Measurements from ENCODE around the gene CRISPLD2.
"Not testable (repeated sequence)": the region's sequence is repeated elsewhere in the genome, so short reads cannot be mapped to it uniquely, and the experiment has no call there.

The CRISPLD2 gene

DNA sequence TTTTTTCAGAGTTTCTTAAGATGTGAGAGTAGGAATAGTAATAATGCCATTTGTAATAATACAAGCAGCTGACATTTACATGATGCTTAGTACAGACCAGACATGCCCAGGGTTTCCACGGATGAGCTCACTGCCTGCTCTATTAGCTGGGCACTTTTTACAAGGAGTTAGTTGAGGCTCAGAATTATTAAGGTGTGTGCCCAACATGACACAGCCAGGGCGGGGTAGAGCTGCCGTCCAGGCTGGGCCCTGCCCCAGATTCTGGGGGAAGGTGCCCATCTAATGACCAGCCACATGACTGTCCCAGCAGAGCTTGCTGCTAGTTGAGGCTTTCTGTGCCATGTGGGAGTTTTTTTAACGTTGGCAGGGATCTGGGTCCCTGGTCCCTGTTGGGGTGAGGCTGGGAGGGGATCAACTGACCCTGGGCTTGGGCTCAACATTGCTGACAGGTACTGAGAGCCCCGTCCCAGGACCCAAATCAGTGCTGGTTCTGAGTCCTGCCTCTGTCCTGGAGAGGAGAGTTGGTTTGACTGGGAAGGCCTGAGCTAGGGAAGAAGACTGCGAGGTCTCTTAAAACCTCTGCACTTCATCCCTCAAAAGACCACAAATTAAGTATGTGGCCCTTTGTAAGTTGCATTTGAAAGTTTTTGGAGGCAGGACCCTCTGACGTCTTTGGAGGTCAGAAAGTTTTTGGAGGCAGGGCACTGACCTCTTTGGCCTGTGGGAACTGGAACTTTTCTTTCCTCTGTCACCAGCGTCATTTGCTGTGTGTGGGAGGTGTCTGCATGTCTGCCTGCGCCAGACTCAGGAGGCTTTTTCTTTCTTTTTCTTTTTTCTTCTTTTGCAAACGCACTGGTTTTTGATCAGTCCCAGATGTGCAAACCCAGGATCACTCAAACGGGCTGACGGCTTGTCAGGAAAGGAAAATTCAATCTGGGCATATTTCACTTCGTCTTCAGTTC lies 2.2 kb downstream of the CRISPLD2 start:
- DNase-seq (ENCODE audit: low read depth) = no peak

DNA sequence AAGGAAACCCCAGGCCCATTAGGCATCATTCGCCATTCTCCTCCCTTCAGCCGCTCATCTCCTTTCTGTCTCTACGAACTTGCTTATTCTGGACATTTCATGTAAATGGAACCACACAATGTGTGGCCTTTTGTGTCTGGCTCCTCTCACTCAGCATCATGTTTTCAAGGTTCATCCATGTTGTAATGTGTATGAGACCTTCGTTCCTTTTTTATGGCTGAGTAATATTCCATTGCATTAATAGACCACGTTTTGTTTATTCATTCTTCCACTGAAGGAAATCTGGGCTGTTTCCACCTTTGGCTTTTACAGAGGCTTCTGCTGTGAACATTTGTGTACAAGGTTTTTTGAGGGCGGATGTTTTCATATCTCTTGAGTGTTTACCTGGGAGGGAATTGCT lies 3.2 kb downstream of the CRISPLD2 start:
- DNase-seq (ENCODE audit: low read depth) = no peak

DNA sequence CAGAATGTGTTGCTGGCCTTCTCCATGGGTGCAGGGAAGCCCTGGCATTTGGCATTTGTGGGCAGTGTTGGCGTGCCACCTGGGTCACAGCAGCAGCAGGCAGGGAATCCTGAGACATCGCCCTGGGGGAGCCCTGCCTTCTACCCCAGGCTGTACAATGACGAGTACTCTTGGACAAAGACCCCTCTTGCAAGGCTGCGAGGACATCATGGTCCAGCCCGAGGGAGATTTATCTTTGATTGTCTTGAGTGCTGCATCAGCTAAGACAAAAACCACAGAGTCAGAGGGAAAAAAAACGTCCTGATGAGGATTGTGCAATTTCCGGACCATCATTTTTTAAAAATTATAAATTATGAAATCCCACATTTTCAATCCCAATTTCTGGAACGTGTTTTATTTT lies 3.7 kb downstream of the CRISPLD2 start:
- DNase-seq (ENCODE audit: low read depth) = no peak

DNA sequence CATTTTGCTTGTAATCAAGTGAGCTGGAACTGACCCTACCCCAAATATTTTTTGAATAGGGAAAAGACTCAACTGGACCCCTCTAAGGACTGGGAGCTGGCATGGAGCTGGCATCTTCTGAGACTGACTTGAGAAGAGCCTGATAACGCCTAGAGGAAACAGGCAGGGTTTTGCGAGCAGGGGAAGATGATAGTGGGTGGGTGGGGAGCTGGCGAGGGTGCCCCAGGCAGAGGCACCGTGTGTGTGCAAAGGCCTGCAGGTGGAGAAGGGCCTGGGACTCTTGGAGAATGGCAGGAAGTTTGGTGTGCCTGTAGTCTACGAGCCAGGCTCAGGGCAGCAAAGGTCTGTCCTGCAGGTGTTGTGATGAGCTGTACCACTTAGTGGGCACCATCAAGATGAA lies 4.1 kb downstream of the CRISPLD2 start:
- no peak for DNase-seq (ENCODE audit: low read depth)

DNA sequence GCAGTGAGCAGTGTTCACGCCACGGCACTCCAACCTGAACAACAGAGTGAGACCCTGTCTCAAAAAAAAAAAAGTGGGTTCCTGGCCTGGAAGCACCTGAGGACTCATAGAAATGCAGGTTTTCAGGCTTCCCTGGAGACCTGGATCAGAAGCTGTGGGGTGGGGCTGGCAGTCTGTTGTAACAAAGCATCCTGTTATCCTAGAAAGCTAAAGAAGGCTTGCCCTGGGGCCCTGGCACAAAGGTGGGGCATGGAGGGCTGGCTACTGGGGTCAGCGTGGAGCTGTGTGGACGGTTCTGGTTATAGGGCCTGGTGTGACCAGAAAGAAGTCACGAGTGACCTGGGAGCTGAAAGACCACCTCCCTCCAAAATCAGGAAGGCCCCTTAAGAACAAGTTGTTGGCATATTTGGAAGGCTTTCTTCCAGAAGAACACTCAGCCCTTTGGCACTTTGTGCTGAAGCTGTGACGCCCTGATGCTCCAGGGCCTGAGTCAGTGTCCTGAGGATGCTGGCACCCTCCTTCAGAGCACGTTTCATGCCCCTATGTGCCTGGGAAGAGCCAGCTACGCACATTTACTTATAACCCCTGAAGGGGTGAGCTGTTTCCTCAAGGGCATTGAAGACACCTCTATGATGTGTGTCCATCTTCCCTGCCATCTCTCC lies 6.2 kb downstream of the CRISPLD2 start:
- DNase-seq (ENCODE audit: low read depth) = no peak

DNA sequence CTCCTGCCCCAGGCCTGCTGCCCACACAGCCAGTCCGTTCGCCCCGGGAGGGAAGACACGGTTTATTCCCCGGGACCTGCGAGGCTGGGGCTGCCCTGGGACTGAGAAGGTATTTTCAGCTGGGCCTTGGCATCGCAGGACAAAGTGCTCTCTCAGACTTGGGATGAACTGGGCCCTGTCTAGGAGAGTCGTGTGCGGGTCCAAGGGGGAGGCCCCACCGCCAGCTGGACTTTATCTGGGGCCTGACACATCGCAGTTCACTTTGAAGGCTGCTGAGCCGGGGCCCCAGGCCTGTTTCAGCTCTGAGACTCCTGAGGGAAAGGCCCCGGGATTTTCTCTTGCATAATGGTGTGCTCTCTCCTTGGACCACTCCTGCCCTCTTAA lies 6.8 kb downstream of the CRISPLD2 start:
- DNase-seq (ENCODE audit: low read depth) = no peak

DNA sequence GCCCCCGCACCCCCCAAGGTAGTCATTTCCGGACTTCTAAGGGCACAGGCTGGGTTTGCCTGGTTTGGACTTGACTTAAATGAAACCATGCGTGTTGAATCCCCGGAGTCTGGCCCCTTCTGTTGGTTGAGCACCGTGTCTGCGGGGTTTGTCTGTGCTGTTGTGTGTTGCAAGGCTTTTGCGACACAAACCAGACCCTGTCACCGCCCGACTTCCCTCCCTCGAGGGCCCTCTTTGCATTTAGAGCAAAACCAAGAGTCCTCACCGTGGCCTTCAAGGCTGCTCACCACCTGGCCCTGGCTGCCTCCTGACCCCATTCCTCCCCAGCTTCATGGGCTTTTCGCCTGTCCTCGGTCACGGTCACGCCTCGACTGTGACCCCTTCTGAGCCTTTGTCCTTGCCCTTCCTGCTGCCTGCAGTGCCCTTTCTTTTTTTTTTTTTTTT lies 7.4 kb downstream of the CRISPLD2 start:
- DNase-seq (ENCODE audit: low read depth) = no peak

DNA sequence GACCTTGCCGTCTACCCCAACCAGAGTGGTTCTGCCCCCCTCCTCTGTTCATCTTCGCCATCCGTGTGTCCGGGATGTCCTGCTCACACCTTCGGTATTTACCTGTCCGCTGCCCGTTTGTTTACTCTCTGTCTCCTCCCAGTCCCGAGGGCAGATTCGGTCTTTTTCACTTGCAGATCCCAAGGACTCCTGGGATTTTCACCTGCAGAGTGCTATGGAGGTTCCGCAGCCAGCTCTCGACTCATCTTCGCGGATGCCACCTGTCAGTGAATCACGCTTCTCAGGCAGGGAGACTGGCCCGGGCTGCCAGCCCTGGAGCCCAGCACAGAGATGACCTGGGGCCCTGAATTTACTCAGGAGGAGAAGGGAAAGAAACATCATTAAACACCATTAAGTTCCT lies 8.1 kb downstream of the CRISPLD2 start:
- no peak for DNase-seq (ENCODE audit: low read depth)

DNA sequence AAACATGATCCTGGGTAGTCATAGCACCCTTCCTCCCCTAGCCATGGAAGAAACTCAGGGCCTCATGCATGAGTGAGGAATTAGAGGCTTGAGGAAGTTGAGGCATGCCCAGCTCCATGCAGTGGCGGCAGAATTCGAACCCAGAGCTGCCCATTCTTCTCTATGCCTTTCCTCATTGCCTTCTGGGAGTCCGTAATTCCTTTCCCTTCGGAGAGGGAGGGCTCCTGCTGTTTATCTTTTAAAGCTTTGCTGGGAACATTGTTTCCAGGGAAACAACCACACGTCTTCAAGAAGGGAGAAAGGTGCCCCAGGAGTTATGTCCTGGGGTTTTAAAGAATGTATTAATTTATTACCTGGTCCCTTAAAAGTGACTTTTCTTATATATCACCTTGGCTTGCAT lies 8.5 kb downstream of the CRISPLD2 start:
- DNase-seq (ENCODE audit: low read depth) = no peak

DNA sequence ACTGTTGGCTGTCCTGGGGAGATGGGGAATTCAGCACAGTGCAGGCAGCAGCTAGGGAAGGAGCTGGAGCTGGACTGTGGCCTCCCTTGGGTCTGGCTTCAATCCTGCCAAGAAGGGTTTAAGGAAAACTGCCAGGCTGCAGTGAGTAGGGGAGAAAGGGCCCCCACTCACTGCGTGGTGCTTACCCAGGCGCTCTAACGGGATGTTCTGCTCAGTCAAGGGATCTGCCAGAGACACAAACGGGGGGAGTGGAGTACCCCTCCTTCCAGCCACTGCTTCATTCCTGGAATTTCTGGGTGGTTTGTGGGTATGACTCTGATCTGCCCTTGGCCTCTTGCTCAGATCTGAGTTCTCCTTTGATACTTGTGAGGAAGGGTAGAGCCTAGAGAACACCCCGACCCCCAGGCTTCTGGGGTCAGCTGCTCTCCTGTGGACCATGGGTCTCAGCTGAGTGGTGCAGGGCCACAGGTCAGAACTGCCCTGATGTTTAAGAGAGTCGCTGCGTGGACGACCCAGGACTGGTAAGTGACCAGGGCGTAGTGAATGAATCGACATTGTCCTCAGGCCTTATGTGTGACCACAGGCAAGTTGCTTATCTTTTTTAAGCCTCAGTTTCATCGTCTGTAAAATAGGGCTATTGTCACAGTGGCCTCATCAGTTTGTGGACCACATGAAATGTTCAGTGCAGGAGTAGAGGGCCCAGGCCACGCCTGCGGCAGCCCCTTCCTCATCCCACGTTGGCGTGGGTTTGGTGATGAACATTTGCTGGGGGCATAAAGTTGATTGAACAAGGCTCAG lies 9.6 kb downstream of the CRISPLD2 start:
- DNase-seq (ENCODE audit: low read depth) = no peak

DNA sequence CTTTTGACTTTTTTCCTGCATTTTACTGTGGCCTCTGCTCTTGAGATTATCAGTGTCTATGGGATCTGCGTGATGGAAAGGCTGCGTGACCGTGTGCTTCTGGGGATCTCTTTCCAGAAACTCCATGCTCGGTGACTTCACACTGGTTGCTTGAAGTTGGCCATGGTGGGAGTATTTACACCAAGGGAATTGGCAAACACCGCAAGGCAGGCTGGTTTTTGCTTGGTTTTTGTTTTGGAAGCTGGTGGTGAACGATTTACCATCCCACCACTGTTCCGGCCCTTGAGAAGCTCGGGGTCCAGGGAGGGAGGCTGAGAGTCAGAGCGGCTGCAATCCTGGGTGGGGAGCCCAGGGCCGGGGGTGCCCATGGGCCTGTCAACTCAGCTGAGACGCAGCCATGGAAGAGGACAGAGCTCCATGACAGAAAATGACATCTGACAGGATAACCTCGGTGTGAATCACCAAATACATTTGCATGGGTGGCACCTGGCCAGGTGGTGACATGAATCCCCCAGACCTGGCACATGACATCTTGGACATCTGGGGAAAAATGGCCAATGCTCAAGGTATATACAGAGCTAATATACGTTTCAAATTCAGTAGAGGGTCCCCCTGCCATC lies 11.1 kb downstream of the CRISPLD2 start:
- DNase-seq (ENCODE audit: low read depth) = no peak

DNA sequence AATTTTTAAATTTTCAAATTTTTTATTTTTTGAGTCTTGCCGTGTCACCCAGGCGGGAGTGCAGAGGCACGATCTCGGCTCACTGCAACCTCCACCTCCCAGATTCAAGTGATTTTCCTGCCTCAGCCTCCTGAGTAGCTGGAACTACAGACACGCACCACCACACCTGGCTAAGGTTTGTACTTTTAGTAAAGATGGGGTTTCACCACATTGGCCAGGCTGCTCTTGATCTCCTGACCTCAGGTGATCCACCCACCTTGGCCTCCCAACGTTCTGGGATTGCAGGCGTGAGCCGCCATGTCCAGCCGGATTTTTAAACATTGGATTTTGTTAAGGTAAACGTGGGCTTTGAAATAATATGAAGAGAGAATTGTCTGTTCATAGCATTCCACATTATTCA lies 11.9 kb downstream of the CRISPLD2 start:
- DNase-seq (ENCODE audit: low read depth) = not testable (repeated sequence)

DNA sequence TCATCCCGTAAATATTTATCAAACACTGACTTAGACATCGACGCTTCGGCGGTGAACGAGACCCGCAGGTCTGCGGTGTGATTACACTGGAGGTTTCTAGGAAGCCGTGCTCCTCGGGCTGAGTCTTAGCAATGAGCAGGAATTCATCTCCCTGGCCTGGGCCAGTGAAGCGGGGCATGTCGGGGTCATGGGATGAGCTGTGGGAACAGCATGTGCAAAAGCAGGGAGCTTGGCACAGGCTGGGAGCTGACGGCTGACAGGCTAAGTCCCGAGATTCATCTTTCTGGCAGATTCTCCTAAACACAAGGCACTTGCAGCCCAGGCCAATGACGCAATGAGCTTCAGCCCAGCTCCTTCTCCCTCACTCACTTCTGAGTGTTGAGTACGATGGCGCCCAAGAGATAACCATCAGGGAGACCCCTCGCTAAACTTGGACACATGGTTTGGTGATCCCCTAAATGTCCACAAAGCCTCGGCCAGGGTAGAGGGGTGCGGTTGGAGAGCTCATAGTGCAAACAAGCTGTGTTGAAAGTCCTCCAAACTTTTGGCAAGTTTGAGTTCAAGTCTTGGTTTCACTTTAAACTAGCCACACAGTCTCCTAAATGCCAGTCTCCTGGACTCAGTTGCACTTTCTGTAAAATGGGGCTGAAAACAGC lies 12.8 kb downstream of the CRISPLD2 start:
- no peak for DNase-seq (ENCODE audit: low read depth)

DNA sequence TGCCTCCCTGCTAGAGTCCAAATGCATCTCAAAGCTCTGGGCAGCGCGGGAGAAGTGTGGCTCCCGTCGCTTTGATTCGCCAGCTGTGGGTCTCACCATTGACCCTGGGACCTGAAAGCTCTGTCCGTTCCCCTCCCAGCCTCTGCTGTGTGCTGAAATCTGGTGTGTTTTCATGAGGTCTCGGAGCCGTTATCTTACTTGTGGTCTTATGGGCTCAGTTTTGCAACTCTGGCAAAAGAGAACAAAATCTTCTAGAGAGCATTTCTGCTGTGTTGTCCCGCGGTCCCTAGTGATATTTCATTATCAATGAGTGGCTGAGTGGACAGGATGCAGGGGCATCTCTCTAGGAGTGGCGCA lies 13.3 kb downstream of the CRISPLD2 start:
- no peak for DNase-seq (ENCODE audit: low read depth)

DNA sequence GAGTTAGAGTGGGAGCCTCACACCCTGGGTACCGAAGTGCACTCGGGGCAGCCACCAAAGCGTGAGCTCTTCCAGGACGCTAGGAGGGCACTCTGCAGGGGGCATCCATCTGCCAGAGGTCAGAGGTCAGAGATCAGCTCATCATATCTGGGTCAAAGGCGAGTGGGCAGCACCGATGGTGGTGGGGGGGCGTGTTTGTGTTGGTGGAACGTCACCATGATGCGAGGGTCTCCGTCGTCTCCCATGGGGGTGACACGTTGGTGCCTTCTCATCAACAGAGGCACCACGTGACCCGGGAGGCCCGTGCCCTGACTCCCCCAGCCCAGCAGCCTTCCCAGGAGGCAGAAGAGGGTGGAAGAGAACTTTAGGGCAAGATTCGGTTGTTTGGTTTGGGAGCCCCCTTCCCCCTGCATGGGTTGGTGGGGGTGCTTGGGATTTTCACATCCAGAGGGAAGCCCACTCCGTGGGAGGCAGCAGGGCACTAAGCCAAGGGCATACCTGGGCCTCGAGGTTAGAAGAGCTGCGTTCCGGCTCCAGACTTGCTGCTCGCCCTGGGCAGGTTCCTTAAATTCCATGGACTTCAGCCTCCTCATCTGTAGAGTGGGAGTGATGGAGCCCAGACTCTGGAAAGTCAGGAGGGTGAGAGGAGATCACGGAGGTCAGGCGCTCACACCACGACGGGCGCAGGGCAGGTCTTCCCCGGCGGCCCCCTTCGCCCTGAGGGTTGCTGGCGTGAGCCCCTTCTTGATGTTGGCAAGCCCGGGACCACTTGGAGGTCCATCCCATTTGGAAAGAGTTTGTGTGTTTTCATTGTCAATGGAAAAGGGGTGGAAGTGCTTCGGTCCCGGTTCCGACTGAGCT lies 14.0 kb downstream of the CRISPLD2 start:
- no peak for DNase-seq (ENCODE audit: low read depth)

DNA sequence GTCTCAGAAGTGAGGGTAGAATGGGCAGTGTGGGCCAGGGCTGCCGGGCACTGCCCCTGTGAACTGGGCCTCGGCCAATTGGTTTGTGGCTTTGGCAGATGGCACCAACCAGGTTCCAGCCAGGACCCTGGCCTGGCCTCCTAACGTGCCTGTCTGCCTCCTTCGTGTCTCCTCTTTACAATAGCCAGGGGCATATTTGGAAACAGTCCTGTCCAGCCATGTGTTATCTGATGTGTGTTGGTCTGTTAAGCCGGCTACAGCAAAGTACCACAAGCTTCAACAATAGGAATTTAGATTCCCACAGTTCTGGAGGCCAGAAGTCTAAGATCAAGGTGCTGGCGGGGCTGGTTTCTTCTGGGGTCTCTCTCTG lies 14.6 kb downstream of the CRISPLD2 start:
- DNase-seq (ENCODE audit: low read depth) = no peak

DNA sequence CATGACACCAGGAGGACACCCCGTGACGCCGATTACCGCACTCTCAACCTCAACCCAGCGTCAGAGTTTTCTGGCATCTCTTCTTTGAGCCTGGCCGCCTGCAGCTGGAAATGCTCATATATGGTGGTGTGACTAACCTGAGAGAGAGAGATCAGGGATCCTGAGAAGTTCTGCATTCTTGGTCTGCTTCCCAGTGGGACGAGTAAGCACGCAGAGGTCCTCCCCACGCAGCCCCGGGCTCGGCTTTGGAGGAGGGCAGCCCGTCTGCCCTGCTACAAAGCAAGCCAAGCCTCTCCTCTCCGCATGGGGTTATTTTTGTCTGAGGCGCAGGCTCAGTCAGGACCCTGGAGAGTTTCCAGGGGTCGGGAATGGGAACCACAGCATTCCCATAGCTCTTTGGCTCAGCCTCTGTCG lies 16.5 kb downstream of the CRISPLD2 start:
- no peak for DNase-seq (ENCODE audit: low read depth)

DNA sequence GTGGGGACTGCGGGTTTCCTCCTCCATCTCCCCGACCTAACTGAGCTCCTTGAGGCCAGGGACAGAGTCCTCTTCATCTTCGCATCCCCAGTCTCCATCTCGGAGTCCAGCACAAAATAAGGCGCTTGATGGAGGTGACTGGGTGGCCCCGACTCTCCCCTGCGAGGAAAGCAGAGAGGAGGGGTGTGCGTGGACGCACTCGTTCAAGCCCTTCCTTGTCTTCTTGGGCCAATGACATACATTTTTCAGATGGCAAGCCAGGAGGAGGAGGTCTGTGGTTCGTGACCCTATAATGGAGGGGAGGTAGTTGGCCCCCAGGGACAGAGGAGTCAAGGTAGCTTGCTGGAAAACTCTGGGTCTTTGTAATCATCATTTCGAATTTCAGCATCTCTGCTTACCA lies 17.2 kb downstream of the CRISPLD2 start:
- no peak for DNase-seq (ENCODE audit: low read depth)

DNA sequence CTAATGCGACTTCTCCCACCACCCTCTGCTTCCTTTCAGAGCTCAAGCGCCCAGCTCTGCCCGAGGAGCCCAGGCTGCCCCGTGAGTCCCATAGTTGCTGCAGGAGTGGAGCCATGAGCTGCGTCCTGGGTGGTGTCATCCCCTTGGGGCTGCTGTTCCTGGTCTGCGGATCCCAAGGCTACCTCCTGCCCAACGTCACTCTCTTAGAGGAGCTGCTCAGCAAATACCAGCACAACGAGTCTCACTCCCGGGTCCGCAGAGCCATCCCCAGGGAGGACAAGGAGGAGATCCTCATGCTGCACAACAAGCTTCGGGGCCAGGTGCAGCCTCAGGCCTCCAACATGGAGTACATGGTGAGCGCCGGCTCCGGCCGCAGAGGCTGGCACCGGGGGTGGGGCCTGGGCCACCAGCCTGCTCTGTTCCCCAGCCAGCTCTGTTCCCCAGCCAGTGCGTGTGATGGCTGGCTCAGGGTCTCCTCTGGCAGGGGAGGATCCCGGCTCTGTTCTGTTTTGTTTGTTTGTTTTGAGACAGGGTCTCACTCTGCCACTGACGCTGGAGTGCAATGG lies 18.7 kb downstream of the CRISPLD2 start:
- no peak for DNase-seq (ENCODE audit: low read depth)

DNA sequence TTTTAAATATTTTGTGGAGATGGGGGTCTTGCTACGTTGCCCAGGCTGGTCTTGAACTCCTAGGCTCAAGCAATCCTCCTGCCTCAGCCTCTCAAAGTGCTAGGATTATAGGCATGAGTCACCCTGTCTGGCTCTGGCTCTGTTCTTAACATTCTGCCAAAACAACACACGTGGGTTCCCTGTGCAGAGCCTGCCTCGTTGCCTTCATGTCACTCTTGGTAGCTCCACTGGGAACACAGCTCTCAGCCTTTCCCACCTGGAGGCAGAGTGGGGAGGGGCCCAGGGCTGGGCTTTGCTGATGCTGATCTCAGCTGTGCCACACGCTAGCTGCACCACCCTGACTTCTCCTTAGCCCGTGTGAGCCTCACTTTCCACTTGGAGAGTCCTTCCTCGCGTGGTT lies 19.3 kb downstream of the CRISPLD2 start:
- DNase-seq (ENCODE audit: low read depth) = no peak
